ENCODE measurements around the gene OR52A1. TPM values are rescaled to one million over a fixed set of nuclear protein-coding genes. Genes with fewer than 3 reads are reported as not detected.
"Not testable (repeated sequence)": the region's sequence is repeated elsewhere in the genome, so short reads cannot be mapped to it uniquely, and the experiment has no call there.

Gene OR52A1
- total and polyA plus RNA-seq, 2 donors (not counting 3 experiments of a cell fraction or from before 2014, with no cell fraction given) = not detected

DNA sequence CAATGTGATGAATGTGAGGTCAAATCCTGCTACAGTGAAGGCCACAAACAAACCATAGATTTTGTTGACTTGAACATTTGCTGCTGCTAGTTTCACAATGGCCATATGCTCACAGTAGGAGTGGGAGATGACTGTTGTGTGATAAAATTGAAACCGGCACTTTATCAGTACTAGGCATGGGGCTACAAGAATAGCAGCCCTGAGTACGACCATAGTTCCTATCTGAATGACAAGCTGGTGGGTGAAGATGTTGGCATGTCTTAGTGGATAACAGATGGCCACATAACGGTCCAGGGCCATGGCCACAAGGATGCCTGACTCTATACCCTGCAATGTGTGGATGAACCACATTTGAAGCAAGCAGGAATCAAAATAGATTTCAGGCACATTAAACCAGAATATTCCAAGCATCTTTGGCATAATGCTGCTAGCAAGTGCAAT lies 2.8 kb downstream of the OR52A1 start:
- FAIRE-seq (no peak), DNase-seq (ENCODE audit: low read depth, low spot score) (no peak)
- no peak overlapping the region for H3K9ac ChIP-seq (replicated peaks; ENCODE audit: extremely low read depth, insufficient read depth, low read length)
- no peaks in the 10 kb centered on the region for H3K9me3 ChIP-seq (replicated peaks; ENCODE audit: control insufficient read depth, insufficient read depth, low read length)
- H3K9me1 ChIP-seq (replicated peaks; ENCODE audit: control insufficient read depth, extremely low read depth, insufficient read depth, low read length) = no peaks in the 10 kb centered on the region
- no peak overlapping the region for H3K4me3 ChIP-seq (replicated peaks in 1 of 3; ENCODE audit: insufficient read depth in 1 of 3, low read depth in 1 of 3, low read length in 3 of 3)
- H4K20me1 ChIP-seq (replicated peaks; ENCODE audit: control insufficient read depth, extremely low read depth, insufficient read depth, low read length) = no peaks in the 10 kb centered on the region
- no peaks in the 10 kb centered on the region for H3K27me3 ChIP-seq (ENCODE audit: control insufficient read depth in 2 of 2, insufficient read depth in 2 of 2, low read length in 2 of 2)
- ChIA-PET POLR2A (no interaction called here), CTCF (no interaction called here)
- H3K79me2 ChIP-seq (ENCODE audit: control insufficient read depth, insufficient read depth, low read length) = no peaks in the 10 kb centered on the region
- no peak overlapping the region for H2AFZ ChIP-seq (ENCODE audit: low read depth, low read length)
- intact Hi-C loops (cut with micrococcal nuclease) (no loop called here), dilution Hi-C loops (cut with MboI; ENCODE audit: extremely low pct_ligation_motif_present, low sequenced_read_pairs) (no loop called here)
- no peak overlapping the region for H3K4me2 ChIP-seq (ENCODE audit: insufficient read depth, low read length)
- TF ChIP-seq POLR2AphosphoS5 (IDR thresholded peaks at IDR 0.05; ENCODE audit: insufficient read depth, low read depth, low read length) (no peak), EZH2 (IDR thresholded peaks at IDR 0.05; ENCODE audit: borderline replicate concordance, low read depth, low read length, severe bottlenecking) (no peak), FOS (IDR thresholded peaks at IDR 0.05; ENCODE audit: borderline replicate concordance, insufficient read depth, low read length) (no peak)
- H3K4me1 ChIP-seq (ENCODE audit: control insufficient read depth, extremely low read depth, insufficient read depth, low read length) = no peaks in the 10 kb centered on the region
- no peaks in the 10 kb centered on the region for H3K36me3 ChIP-seq (ENCODE audit: control insufficient read depth in 2 of 2, extremely low read depth in 1 of 2, insufficient read depth in 2 of 2, low read length in 2 of 2)
- BruUV-seq (replicated peaks) = no TSS peak
- H3K27ac ChIP-seq (ENCODE audit: insufficient read depth, low read depth, low read length) = no peak overlapping the region

DNA sequence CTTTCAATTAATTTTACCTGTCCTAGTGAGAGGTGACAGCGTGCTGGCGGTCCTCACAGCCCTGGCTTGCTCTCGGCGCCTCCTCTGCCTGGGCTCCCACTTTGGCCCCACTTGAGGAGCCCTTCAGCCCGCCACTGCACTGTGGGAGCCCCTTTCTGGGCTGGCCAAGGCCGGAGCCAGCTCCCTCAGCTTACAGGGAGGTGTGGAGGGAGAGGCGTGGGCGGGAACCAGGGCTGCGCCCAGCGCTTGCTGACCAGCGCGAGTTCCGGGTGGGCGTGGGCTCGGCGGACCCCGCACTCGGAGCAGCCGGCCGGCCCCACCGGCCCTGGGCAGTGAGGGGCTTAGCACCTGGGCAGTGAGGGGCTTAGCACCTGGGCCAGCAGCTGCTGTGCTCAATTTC lies 10.4 kb downstream of the OR52A1 start:
- H3K36me3 ChIP-seq (ENCODE audit: control insufficient read depth in 2 of 2, extremely low read depth in 1 of 2, insufficient read depth in 2 of 2, low read length in 2 of 2); H3K9ac ChIP-seq (replicated peaks; ENCODE audit: extremely low read depth, insufficient read depth, low read length); POLR2A ChIA-PET; BruUV-seq (replicated peaks); H3K79me2 ChIP-seq (ENCODE audit: control insufficient read depth, insufficient read depth, low read length); H3K4me1 ChIP-seq (ENCODE audit: control insufficient read depth, extremely low read depth, insufficient read depth, low read length); H3K4me3 ChIP-seq (replicated peaks in 1 of 3; ENCODE audit: insufficient read depth in 1 of 3, low read depth in 1 of 3, low read length in 3 of 3); dilution Hi-C loops (cut with MboI; ENCODE audit: extremely low pct_ligation_motif_present, low sequenced_read_pairs); H2AFZ ChIP-seq (ENCODE audit: low read depth, low read length); H3K9me1 ChIP-seq (replicated peaks; ENCODE audit: control insufficient read depth, extremely low read depth, insufficient read depth, low read length); H3K4me2 ChIP-seq (ENCODE audit: insufficient read depth, low read length); FAIRE-seq; H3K9me3 ChIP-seq (replicated peaks; ENCODE audit: control insufficient read depth, insufficient read depth, low read length); H4K20me1 ChIP-seq (replicated peaks; ENCODE audit: control insufficient read depth, extremely low read depth, insufficient read depth, low read length); DNase-seq (ENCODE audit: low read depth, low spot score); H3K27me3 ChIP-seq (ENCODE audit: control insufficient read depth in 2 of 2, insufficient read depth in 2 of 2, low read length in 2 of 2); intact Hi-C loops (cut with micrococcal nuclease); H3K27ac ChIP-seq (ENCODE audit: insufficient read depth, low read depth, low read length): not testable (repeated sequence)
- CTCF ChIA-PET = interaction anchor here (1.1 to 1.7 kb wide), 3 partner anchors 9 to 747 kb away, joined by 3 to 6 read pairs (median 5); no protein-coding TSS in a partner anchor

Data from endothelial cell of umbilical vein (primary cell).